IPS DF 4.7 (cell line): ENCODE data around the gene FIBCD1.

Source experiments
- DNase-seq: peaks from one replicate; pipeline ENCODE4 v3.0.0-alpha.2; 2013; ENCODE audit warnings: low spot score; ENCODE audit errors: extremely low read depth

Gene FIBCD1

GRCh38 chr9:130882696-130883225, 56.3 kb downstream of the FIBCD1 start:
- DNase-seq: no peak

- no peak for DNase-seq
Measured at GRCh38 chr9:130881516-130881915, 57.5 kb downstream of the FIBCD1 start.

- no peak for DNase-seq
Measured at GRCh38 chr9:130880599-130881220, 58.3 kb downstream of the FIBCD1 start.

- DNase-seq: no peak
Measured at GRCh38 chr9:130879863-130880411, 59.1 kb downstream of the FIBCD1 start.

GRCh38 chr9:130878295-130878694, 60.8 kb downstream of the FIBCD1 start:
- no peak for DNase-seq

- no peak for DNase-seq
Measured at GRCh38 chr9:130877300-130877699, 61.7 kb downstream of the FIBCD1 start.

- DNase-seq: no peak
Measured at GRCh38 chr9:130874783-130875182, 64.3 kb downstream of the FIBCD1 start.

GRCh38 chr9:130873966-130874365, 65.1 kb downstream of the FIBCD1 start:
- DNase-seq: no peak

- DNase-seq: no peak
Measured at GRCh38 chr9:130872912-130873503, 66.0 kb downstream of the FIBCD1 start.

GRCh38 chr9:130872508-130872907, 66.5 kb downstream of the FIBCD1 start:
- no peak for DNase-seq

- no peak for DNase-seq
Measured at GRCh38 chr9:130872093-130872492, 67.0 kb downstream of the FIBCD1 start.

GRCh38 chr9:130871395-130872062, 67.5 kb downstream of the FIBCD1 start:
- DNase-seq: no peak

- DNase-seq: no peak
Measured at GRCh38 chr9:130870491-130871381, 68.3 kb downstream of the FIBCD1 start.

- DNase-seq: no peak
Measured at GRCh38 chr9:130869250-130869649, 69.8 kb downstream of the FIBCD1 start.

GRCh38 chr9:130868230-130868629, 70.8 kb downstream of the FIBCD1 start:
- no peak for DNase-seq

GRCh38 chr9:130867556-130867955, 71.5 kb downstream of the FIBCD1 start:
- DNase-seq: no peak

- DNase-seq: peak; percentile 95
Measured at GRCh38 chr9:130866474-130866965, 72.5 kb downstream of the FIBCD1 start.

- DNase-seq: no peak
Measured at GRCh38 chr9:130865921-130866320, 73.1 kb downstream of the FIBCD1 start.

- DNase-seq: no peak
Measured at GRCh38 chr9:130864541-130864940, 74.5 kb downstream of the FIBCD1 start.

GRCh38 chr9:130862747-130863146, 76.3 kb downstream of the FIBCD1 start:
- DNase-seq: no peak

- no peak for DNase-seq
Measured at GRCh38 chr9:130862217-130862616, 76.8 kb downstream of the FIBCD1 start.
